Activated CD8-positive, alpha-beta memory T cell treated with anti-CD3 and anti-CD28 coated beads for 36 hours (primary cell): ENCODE results near the gene DGCR2. TPM values are rescaled to one million over a fixed set of nuclear protein-coding genes. Genes with fewer than 3 reads are reported as not detected.

Source experiments
- CTCF ChIA-PET: fragments of 350-600 bp; sonication (Branson Sonifier 250); formaldehyde crosslinking; loops from one replicate; lab custom pipeline; 2021; ENCODE audit warnings: antibody characterized with exemption; lab: Charles Lee
- POLR2A ChIA-PET: fragments of 350-600 bp; sonication (Branson Sonifier 250); formaldehyde crosslinking; loops from one replicate; lab custom pipeline; 2021; ENCODE audit warnings: antibody characterized with exemption; lab: Charles Lee
- total RNA-seq, 2 experiments: library from RNA; stranded (reverse); gene quantifications; one replicate each; pipeline ENCODE4 v1.2.3, GENCODE V29; 2021

The DGCR2 gene
- total RNA-seq, 2 experiments from 2014 or later = 23.7 to 25.0 TPM

DNA sequence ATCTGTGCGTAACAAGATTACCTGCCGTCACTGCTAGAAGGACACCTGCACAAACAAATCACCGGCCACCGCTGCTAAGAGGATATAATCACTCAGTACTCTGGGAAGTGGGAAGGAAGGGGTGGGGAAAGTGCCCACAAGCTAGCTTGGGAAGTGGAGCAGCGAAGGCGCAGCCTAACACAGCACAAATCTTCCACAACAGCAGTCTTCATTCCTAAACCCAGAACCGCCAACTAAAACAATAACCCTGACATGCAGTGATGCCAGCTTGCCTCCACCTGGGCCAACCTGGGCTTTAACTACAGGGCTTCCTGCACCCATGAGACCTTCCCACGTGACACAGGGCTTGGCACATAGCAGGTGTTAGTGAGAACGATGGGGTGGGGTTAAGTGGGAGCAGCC is 5.1 kb downstream of the DGCR2 start:
- ChIA-PET CTCF (no interaction called here), POLR2A (no interaction called here)

DNA sequence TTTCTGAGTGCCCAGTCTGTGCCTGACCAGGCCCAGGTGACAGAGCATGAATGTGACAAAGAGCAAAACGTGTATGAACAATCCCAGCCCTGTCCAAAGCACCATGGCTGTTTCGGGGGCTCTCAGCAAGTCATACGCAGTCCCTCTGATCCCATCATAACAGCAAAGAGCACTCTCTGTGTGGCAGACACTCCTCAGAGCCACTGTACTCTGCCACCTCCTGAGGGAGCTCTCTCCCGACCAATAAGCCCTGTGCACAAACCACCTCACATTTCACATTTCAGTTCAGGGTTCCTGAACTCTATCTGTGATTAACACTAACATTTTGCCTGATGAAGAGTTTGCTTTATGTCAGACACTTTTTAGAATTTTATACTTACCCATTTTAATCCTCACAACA is 6.6 kb downstream of the DGCR2 start:
- ChIA-PET CTCF (no interaction called here), POLR2A (interaction anchor here (0.5 kb wide), 1 partner anchor 28 kb away, joined by 3 read pairs; no protein-coding TSS in a partner anchor)

DNA sequence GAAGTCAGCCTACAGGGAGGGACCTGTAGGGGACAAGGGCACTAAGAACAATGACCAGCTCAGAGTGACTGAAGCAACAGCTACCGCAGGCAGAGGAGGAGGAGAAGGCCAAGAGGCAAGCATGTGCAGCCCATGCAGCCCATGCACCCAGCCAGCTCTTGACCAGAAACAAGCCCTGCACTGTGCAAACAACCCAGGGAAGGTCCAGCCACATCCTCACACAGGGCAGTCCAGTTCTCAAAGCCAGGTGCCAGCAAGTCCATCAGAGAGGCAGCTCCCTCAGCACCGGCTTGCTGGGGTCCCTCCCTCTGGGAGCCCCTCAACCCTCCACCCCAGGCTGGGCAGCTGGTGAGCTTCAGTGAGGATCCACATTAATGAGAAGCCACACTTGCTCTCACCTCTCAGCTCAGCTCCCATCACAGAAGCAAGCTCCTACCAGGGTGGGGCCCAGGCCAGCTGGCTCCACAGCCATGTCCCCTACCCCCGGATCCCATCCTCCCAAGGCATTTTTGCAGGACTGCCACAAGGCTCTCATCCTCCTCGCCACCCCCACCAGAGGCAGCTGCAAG is 7.1 kb downstream of the DGCR2 start:
- CTCF ChIA-PET = no interaction called here
- POLR2A ChIA-PET = interaction anchor here (0.5 to 0.6 kb wide), 2 partner anchors 29 kb away, joined by 3 read pairs; no protein-coding TSS in a partner anchor

DNA sequence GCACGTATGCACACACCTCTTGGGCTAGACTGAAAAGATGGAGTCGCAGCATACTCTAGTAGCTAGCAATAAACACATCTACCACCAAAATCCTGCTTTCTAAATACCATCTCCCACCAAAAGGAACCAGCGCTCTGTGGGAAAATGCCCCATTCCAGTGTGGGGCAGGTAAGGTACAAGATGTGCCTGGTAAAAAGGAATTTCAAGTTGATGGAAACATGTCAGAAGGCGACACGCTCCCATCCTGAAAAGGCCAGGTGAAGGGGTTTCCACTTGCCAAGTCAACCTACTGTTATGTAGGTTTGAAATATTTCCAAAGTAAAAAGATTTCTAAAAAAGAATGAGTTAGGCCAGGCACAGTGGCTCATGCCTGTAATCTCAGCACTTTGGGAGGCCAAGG is 8.8 kb downstream of the DGCR2 start:
- CTCF ChIA-PET = interaction anchor here (0.6 kb wide), 1 partner anchor 183 kb away, joined by 3 read pairs; no protein-coding TSS in a partner anchor
- POLR2A ChIA-PET = no interaction called here

DNA sequence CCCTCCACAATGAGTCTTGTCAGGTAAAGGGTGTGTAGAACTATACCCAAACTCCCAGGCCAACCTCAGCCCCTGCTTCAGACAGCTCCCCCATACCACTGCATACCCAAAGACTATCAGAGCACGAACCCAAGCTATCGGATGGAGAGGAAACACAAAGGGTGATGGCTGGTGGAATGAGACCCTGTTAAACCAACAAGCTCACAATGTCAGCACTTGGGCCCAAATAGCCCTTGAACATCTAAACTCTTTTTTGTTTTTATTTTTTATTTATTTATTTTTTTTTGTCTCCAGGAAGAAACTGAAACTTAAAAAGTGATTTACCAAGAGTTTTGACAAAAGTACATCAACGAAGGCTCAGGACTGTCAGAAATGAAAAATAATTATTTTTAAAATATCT is 10.6 kb downstream of the DGCR2 start:
- POLR2A ChIA-PET = interaction anchor here (1.3 to 1.4 kb wide), 2 partner anchors 10 to 32 kb away, joined by 3 to 5 read pairs; partner anchors contain the start of gene DGCR2
- CTCF ChIA-PET = no interaction called here

DNA sequence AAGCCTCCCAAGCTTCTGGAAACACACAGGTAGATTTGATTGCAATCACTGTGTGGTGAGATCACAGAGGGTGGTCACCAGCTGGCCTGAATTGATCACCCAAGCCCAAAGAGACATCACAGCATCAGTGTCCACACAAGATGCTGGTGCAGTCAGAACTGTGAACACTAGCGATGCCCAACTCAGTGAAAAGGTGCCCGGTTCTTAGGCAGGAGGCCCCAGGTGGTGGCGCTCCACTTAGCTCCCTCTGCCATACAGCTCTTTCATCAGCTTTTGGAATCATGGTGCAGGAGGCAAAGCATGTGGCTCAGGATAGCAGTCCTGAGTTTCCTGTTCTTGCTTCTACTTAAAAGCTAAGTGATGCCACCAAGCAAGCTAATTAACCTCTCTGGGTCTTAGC is 11.1 kb downstream of the DGCR2 start:
- CTCF ChIA-PET = no interaction called here
- POLR2A ChIA-PET = interaction anchor here (1.3 to 1.4 kb wide), 2 partner anchors 11 to 32 kb away, joined by 3 to 5 read pairs; partner anchors contain the start of gene DGCR2

DNA sequence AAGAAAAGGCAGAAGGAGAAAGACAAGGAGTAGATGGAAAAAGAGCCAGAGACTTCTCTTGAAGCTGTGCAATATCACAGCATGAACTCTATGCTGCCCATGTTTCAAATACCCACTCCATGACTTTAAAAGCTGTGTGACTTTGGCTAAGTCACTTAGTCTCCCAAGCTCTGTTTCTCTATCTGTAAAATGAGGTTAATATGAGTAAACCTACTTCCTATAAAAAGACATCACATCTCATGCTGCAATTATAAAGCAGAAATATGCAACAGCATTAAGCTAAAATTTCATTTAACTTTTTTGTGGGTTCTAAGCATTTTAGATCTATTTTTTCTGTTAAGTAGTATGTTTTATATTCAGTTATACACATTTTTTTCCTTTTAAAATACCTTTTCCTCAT is 11.6 kb downstream of the DGCR2 start:
- ChIA-PET POLR2A (interaction anchor here (1.3 to 1.4 kb wide), 3 partner anchors 11 to 204 kb away, joined by 3 to 5 read pairs (median 4); partner anchors contain the start of genes DGCR2 and DGCR6), CTCF (no interaction called here)

DNA sequence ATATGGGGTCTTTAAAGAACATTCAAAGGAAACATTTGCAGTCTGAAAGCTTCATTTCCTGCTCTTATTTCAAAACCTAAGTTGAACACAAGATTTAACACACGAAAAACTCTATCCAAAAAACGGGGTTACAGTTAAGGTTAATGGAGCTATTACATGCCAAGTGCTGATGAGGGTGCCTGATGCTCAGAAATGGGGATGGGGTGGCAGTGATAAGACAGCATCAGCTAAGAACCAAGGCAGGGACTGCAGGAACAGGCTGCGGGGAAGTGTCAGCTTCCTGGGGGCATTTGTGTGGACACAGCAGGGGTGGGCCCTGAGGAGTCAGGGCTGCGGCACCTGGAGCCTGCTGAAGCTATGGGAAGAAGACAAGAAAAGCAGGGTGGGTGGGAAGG is 12.2 kb downstream of the DGCR2 start:
- CTCF ChIA-PET = no interaction called here
- POLR2A ChIA-PET = interaction anchor here (0.7 to 1.4 kb wide), 4 partner anchors 11 to 204 kb away, joined by 3 to 5 read pairs (median 4); partner anchors contain the start of genes DGCR2 and DGCR6

DNA sequence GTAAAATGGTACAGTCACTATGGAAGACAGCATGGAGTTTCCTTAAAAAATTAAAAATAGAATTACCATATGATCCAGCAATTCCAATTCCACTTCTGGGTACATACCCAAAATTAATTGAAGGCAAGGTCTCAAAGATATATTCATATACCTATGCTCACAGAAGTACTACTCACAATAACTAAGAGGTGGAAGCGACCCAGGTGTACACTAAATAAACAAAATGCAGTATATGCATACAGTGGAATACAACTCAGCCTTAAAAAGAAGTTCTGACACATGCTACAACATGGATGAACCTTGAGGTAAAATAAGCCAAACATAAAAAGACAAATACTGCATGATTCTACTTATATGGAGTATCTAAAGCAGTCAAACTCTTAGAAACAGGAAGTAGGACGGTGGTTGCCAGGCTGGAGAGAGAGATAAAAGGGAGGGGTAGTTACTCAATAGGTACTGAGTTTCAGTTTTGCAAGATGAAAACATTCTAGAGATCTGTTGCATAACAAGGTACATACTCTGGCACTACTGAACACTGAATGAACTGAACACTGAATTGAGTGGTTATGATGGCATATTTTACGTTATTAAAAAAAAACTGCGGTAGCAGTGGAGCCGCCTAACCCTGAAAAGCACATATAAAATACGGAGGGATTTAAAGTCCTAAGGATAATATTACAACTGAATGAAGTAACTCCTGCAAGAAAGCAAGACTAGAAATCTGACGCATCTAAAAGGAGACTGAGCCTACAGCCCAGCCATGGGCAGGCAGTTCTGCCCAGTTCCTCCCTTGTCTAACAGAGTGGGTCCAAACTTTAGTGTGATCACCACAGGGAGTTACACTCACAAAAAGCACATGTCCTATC is 12.8 kb downstream of the DGCR2 start:
- ChIA-PET CTCF (interaction anchor here (1.2 kb wide), 1 partner anchor 520 kb away, joined by 3 read pairs; no protein-coding TSS in a partner anchor), POLR2A (interaction anchor here (0.7 to 1.3 kb wide), 2 partner anchors 12 to 203 kb away, joined by 4 to 5 read pairs; partner anchors contain the start of gene DGCR6)

DNA sequence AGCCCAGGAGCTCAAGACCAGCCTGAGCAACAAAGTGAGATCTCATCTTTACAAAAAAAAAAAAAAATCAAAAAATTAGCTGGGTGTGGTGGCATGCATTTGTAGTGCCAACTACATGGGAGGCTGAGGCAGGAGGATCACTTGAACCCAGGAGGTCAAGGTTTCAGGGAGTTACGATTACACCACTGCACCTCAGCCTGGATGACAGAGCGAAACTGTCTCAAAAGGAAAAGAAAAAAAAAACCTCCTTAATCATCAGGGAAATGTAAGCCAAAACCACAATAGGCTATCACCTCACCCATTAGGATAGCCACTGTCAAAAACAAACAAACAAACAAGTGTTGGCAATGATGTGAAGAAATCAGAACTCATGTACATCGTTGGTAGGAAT is 13.4 kb downstream of the DGCR2 start:
- CTCF ChIA-PET = interaction anchor here (1.2 kb wide), 1 partner anchor 521 kb away, joined by 3 read pairs; no protein-coding TSS in a partner anchor

DNA sequence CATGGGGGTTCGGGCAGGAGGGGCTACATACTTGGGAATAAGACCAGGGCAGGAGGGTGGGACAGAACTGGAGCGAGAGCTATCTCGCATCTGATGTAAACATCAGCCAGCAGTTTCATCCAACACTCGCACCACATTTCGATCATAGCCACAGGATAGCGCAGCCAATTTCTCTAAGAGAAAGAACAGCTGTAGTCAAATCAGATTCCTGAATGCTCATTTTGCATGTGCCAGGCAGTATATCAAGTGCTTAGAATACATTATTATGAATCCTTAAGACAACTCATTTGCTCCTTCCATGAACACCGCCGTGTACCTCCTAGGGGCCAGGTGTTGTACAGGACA is 14.5 kb downstream of the DGCR2 start:
- ChIA-PET CTCF (interaction anchor here (1.2 kb wide), 1 partner anchor 522 kb away, joined by 3 read pairs; no protein-coding TSS in a partner anchor), POLR2A (no interaction called here)

More for the DNA sequence above, 13.4 kb downstream of the DGCR2 start:
- POLR2A ChIA-PET = no interaction called here

DNA sequence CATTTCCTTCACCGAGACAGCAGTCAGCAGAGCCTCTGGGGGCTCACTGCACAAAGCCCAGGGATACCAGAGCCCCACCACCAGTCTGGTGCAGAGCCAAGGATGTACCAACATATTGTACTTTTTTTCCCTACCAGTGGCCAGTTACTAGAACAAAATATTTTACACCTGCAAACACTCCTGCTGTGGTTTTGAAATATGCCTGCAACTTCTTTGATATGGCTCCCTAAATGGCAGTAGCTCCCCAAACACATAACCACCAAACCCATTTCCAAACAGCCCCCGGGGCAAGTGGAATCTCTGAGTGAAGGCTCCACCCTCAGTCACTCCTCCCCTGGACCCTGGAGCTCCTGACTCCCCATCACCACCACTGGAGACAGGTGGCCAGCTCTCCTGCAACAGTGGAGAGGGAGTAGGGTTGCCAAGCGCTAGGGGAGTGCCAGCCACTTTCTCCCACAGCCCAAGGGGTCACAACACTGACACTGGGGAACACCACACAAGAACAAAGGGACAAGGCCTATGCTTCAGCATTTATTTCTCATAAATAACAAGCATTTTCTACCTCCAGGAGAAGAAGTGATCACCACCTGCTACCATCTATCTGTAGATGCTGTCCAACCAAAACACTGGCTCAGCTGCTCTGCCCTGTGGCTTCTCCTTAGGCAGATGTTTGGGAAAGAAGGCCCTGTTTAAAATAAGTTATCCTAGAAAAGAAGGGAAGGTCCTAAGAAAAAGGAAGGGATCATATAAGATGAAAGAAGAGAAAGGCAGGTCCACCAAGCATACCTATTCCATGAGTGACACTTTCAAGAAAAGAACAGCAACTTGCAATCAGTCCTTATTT is 15.1 kb downstream of the DGCR2 start:
- POLR2A ChIA-PET = no interaction called here

DNA sequence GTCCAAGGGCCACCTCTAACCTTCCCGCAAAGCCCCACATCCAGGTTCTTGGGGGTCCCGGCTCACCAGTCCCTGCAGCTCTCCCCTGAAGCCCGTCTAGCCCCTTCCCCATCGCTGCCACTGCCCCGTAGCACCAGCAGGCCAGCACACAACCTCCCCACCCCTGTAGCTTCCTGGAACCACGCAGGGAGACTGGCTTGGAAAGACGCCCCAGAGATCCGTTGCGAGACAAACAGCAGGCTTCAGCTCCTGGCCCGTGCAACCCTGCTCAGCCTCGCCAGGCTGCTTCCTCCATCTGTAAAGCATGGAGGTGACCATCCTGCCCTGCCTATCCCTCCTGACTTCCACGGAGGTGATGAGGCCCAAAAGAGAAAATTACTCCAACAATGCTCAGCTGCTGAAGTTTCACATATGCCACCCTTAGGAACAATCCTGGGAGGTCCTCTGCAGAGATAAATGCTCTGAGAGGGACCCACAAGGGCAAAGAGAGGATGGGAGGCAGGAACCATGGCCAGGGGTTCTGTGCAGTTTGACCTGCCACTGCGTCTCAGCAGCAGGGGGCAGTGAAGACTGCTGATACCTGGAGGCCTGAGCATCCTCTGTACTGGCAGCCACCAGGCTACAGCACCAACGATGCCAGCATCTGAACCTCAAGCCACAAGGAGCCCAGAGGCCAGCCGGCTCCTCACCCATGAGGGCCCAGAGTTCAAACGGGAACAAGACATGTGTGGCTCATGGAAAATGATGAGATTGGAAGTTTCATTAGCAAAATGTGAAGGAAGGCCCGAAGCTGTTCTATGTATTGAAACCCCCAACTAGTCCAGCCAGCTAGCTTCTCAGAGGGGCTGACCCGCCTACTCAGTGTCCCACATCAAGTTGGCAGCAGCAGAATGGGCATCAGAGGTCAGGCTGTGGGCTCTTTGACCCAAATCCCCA is 16.1 kb downstream of the DGCR2 start:
- CTCF ChIA-PET = no interaction called here
- POLR2A ChIA-PET = no interaction called here

More for the DNA sequence above, 15.1 kb downstream of the DGCR2 start:
- CTCF ChIA-PET = no interaction called here

DNA sequence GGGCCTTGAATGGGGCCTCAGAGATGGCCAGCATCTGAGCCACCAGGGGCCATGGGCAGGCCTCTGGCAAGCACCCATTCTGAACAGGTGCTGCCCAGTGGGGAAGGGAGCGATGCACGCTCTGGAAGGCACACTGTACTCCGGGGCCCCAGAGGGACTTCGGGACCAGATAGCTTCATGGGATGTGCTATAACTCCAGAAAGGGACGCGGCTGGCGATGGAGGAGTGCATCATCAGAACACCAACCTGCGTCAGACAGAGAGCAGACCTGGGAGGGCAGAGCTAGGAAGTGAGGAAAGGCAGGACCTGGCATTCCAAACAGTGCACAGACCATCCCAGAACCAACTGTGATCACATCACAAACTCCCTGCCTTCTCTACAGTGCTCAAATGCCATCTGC is 16.8 kb downstream of the DGCR2 start:
- ChIA-PET POLR2A (no interaction called here), CTCF (no interaction called here)

DNA sequence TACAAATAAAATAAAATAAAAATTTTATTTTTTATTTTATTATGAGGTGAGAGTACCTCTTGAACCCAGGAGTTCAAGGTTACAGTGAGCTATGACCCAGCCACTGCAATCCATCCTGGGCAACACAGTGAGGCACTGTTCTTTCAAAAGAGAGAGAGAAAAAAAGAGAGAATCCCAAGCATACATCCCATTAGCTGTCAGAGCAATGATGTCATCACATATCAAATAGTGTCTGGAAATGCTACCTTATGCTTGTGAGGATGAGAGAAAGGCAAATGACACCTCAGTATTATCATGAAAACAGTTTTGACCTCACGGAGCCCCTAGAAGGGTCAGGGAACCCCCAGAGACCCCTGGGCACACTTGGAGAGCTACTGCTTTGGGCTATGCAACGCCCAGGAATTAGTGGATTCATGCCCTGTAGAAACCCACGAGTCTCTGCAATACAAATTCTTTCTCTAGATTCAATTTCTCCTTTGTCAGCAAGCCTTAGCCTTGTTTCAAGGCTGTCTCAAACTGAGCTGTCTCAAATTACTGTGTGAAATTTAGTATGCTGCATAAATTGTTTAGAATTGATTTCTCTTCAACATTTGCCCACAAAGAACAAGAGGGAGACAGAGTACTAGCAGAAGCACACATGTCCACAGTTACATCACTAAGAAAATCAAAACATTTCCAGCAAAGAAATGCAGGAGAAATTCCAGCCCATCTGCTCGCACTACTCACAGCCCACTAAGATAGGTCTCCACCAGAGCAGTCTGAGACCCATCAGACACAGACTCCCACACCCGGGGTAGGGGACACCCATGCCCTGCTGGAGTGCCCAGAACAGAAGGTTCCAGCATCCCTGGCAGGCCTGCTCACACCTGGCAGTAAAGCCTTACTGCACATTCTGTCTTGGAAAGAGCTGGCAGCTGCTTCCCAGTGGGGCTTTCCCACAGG is 18.1 kb downstream of the DGCR2 start:
- POLR2A ChIA-PET = no interaction called here

DNA sequence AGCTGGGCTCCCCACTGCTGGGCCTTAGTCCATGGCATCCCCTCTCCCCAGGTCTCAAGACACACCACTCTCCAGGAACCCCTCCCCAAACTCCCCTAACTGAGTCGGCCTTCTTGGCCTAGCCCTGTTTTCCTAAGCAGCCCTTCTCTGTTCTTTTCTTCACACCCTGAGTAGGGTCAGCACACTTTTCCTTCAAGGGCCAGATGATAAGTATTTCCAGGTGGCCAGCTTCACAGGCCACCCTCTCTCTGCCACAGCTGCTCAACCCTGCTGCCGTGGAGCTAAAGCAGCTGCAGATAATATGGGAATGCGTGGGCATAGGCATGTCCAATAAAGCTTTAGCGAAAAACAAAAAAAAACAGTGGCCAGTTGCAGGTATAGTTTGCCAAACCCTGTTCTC is 24.1 kb downstream of the DGCR2 start:
- ChIA-PET POLR2A (no interaction called here), CTCF (no interaction called here)

More for the DNA sequence above, 18.1 kb downstream of the DGCR2 start:
- CTCF ChIA-PET = no interaction called here

DNA sequence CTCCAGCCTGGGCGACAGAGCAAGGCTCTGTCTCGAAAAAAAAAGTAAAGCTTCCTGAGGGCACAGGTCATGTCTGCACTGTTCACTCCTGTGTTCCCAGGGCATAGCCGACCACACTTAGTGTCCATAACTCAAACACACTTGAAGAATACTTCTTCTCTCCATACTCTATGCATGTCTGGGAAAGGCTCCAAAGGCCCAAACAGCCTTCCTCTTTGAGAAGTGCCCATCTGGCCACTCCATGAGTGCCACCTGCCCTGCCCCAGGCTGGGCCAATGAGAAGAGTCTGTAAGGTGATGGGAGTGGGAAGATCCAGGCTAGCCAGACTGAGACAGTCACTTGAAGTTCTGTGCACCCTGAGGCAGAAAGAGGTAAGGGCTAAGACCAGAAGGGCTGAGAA is 24.7 kb downstream of the DGCR2 start:
- CTCF ChIA-PET = no interaction called here
- POLR2A ChIA-PET = no interaction called here
